CD4-positive, alpha-beta T cell (primary cell): ENCODE measurements around the gene APOB. TPM values are rescaled to one million over a fixed set of nuclear protein-coding genes. Genes with fewer than 3 reads are reported as not detected.

Experiments used
- ATAC-seq: fragments of 200-7000 bp; cut with Tn5 transposase; one replicate; pipeline ENCODE4 v1.10.0; 2022; ENCODE audit warnings: mild to moderate bottlenecking; ENCODE audit not compliant: poor library complexity
- CTCF ChIA-PET: fragments of 350-600 bp; sonication (Branson Sonifier 250); formaldehyde crosslinking; loops from one replicate; lab custom pipeline; 2021; ENCODE audit warnings: antibody characterized with exemption, inconsistent platforms; lab: Charles Lee
- POLR2A ChIA-PET: fragments of 350-600 bp; sonication (Branson Sonifier 250); formaldehyde crosslinking; loops from one replicate; lab custom pipeline; 2021; ENCODE audit warnings: antibody characterized with exemption, inconsistent platforms; lab: Charles Lee
- DNase-seq, 14 experiments: peaks; one replicate each; pipeline ENCODE4 v3.0.0-alpha.2; 2013 to 2020; ENCODE audit warnings: mixed read lengths in 2 of 14
- H3K27ac ChIP-seq, 2 donors: one replicate each; pipeline versions ENCODE4 v1.5.1 to v1.7.0; 2013; ENCODE audit warnings: low read length in 2 of 2, low read depth in 1 of 2, mild to moderate bottlenecking in 1 of 2
- H3K27me3 ChIP-seq, 2 experiments: 1 replicate in 1 of 2; 2 replicates in 1 of 2; pipeline versions ENCODE4 v1.6.1 to v1.7.0; 2013; ENCODE audit warnings: low read length in 2 of 2, control low read depth in 1 of 2, mild to moderate bottlenecking in 1 of 2, moderate library complexity in 1 of 2; ENCODE audit not compliant: insufficient read depth in 2 of 2, control insufficient read depth in 1 of 2
- H3K36me3 ChIP-seq: one replicate; pipeline ENCODE4 v1.6.1; 2013; ENCODE audit warnings: low read length, control low read depth; ENCODE audit not compliant: insufficient read depth
- H3K4me1 ChIP-seq: one replicate; pipeline ENCODE4 v1.6.1; 2013; ENCODE audit warnings: low read length, control low read depth; ENCODE audit not compliant: insufficient read depth
- H3K4me3 ChIP-seq: one replicate; pipeline ENCODE4 v1.5.1; 2013; ENCODE audit warnings: mild to moderate bottlenecking, low read length, moderate library complexity
- H3K9me3 ChIP-seq, 2 experiments: 1 replicate in 1 of 2; 2 replicates in 1 of 2; pipeline versions ENCODE4 v1.6.1 to v1.7.0; 2013; ENCODE audit warnings: low read length in 2 of 2, mild to moderate bottlenecking in 2 of 2, control low read depth in 1 of 2, moderate library complexity in 1 of 2; ENCODE audit not compliant: control insufficient read depth in 1 of 2, insufficient read depth in 1 of 2
- H3K27ac Mint-ChIP-seq: one replicate; pipeline ENCODE4 v1.8.0; 2020; ENCODE audit warnings: mixed read lengths
- H3K27me3 Mint-ChIP-seq: one replicate; pipeline ENCODE4 v1.8.0; 2021; ENCODE audit warnings: mixed read lengths
- H3K36me3 Mint-ChIP-seq: one replicate; pipeline ENCODE4 v1.8.0; 2021; ENCODE audit warnings: low read depth, mixed read lengths
- H3K4me1 Mint-ChIP-seq: one replicate; pipeline ENCODE4 v1.8.0; 2021; ENCODE audit warnings: low read depth, mixed read lengths
- H3K4me3 Mint-ChIP-seq: one replicate; pipeline ENCODE4 v1.8.0; 2020; ENCODE audit warnings: mild to moderate bottlenecking, mixed read lengths
- H3K9me3 Mint-ChIP-seq: one replicate; pipeline ENCODE4 v1.8.0; 2020; ENCODE audit warnings: mixed read lengths
- intact Hi-C, 2 experiments: fragments of 100-400 bp; cut with DNase I in 1 of 2; cut with micrococcal nuclease in 1 of 2; formaldehyde crosslinking; loops; one replicate each; pipeline versions ENCODE4 v1.15.1 to v1.9.0; 2023 to 2025; cut with DNase I, micrococcal nuclease
- total RNA-seq, 174 experiments: library from RNA in 2 of 174; stranded (reverse) in 2 of 174; gene quantifications; one replicate each; pipeline ENCODE4 v1.2.3 and lab custom pipeline; 2021 to 2026
- TF ChIP-seq, protein P1 (sequence below): fragments of 200-600 bp; IDR thresholded peaks from one replicate; pipeline ENCODE4 v1.8.0; 2022; ENCODE audit warnings: antibody characterized with exemption, mild to moderate bottlenecking

Gene APOB
- total RNA-seq, 2 experiments from 2014 or later, result not detected

- no peak overlapping the region for H3K4me3 ChIP-seq
- Mint-ChIP-seq H3K36me3 (no peaks in the 10 kb centered on the region), H3K27me3 (no peaks in the 10 kb centered on the region), H3K27ac (no peak overlapping the region), H3K4me3 (no peak overlapping the region), H3K4me1 (no peaks in the 10 kb centered on the region), H3K9me3 (no peaks in the 10 kb centered on the region)
- no peaks in the 10 kb centered on the region for H3K4me1 ChIP-seq
- TF ChIP-seq, protein P1, sequence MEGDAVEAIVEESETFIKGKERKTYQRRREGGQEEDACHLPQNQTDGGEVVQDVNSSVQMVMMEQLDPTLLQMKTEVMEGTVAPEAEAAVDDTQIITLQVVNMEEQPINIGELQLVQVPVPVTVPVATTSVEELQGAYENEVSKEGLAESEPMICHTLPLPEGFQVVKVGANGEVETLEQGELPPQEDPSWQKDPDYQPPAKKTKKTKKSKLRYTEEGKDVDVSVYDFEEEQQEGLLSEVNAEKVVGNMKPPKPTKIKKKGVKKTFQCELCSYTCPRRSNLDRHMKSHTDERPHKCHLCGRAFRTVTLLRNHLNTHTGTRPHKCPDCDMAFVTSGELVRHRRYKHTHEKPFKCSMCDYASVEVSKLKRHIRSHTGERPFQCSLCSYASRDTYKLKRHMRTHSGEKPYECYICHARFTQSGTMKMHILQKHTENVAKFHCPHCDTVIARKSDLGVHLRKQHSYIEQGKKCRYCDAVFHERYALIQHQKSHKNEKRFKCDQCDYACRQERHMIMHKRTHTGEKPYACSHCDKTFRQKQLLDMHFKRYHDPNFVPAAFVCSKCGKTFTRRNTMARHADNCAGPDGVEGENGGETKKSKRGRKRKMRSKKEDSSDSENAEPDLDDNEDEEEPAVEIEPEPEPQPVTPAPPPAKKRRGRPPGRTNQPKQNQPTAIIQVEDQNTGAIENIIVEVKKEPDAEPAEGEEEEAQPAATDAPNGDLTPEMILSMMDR, result no peak
- no peaks in the 10 kb centered on the region for H3K27me3 ChIP-seq
- peaks cover 0 to 3% of the 10 kb centered on the region in 2 experiments for H3K9me3 ChIP-seq
- H3K36me3 ChIP-seq, result no peaks in the 10 kb centered on the region
- ChIA-PET POLR2A (no interaction called here), CTCF (no interaction called here)
- intact Hi-C loops, result no loop called here
- DNase-seq, result no peak
- H3K27ac ChIP-seq, result no peak overlapping the region
- ATAC-seq, result no peak
Measured at GRCh38 chr2:20989404-20989803, 54.5 kb downstream of the APOB start.

- ChIA-PET CTCF (no interaction called here), POLR2A (no interaction called here)
- no peaks in the 10 kb centered on the region for H3K9me3 Mint-ChIP-seq
- H3K4me1 ChIP-seq, result no peaks in the 10 kb centered on the region
- no peaks in the 10 kb centered on the region for H3K27me3 Mint-ChIP-seq
- H3K9me3 ChIP-seq, result peaks cover 0 to 2% of the 10 kb centered on the region in 2 experiments
- TF ChIP-seq, protein P1, result no peak
- H3K4me3 ChIP-seq, result no peak overlapping the region
- no peaks in the 10 kb centered on the region for H3K36me3 ChIP-seq
- DNase-seq (no peak), ATAC-seq (no peak)
- no peaks in the 10 kb centered on the region for H3K4me1 Mint-ChIP-seq
- no peaks in the 10 kb centered on the region for H3K36me3 Mint-ChIP-seq
- H3K27ac Mint-ChIP-seq, result no peak overlapping the region
- H3K4me3 Mint-ChIP-seq, result no peak overlapping the region
- H3K27me3 ChIP-seq, result no peaks in the 10 kb centered on the region
- intact Hi-C loops, result no loop called here
- no peak overlapping the region for H3K27ac ChIP-seq
Measured at GRCh38 chr2:20988905-20989304, 55.0 kb downstream of the APOB start.

- H3K36me3 Mint-ChIP-seq, result no peaks in the 10 kb centered on the region
- Histone ChIP-seq H3K9me3 (no peaks in the 10 kb centered on the region), H3K36me3 (no peaks in the 10 kb centered on the region), H3K4me3 (no peak overlapping the region), H3K27ac (no peak overlapping the region), H3K27me3 (peaks cover 3 to 4% of the 10 kb centered on the region in 2 experiments), H3K4me1 (no peaks in the 10 kb centered on the region)
- ChIA-PET POLR2A (interaction anchor here (0.7 kb wide), 1 partner anchor 8 kb away, joined by 3 read pairs; no protein-coding TSS in a partner anchor), CTCF (no interaction called here)
- TF ChIP-seq, protein P1, result no peak
- intact Hi-C loops, result no loop called here
- DNase-seq (no peak), ATAC-seq (no peak)
- peaks cover 9% of the 10 kb centered on the region for H3K27me3 Mint-ChIP-seq
- H3K4me3 Mint-ChIP-seq, result no peak overlapping the region
- no peaks in the 10 kb centered on the region for H3K4me1 Mint-ChIP-seq
- H3K9me3 Mint-ChIP-seq, result no peaks in the 10 kb centered on the region
- H3K27ac Mint-ChIP-seq, result no peak overlapping the region
Measured at GRCh38 chr2:20986024-20986939, 57.6 kb downstream of the APOB start.
